VCaP (cell line): ENCODE data around the gene XRCC3.
A peak's percentile ranks its signal among the peaks of the same experiment; 100 is the strongest.

Experiments
- H3K27ac ChIP-seq: fragments of 450-650 bp; 2 replicates; pipeline ENCODE4 v1.5.1; 2017
- CTCF ChIP-seq: fragments of 450-650 bp; conservative IDR thresholded peaks from 2 replicates; pipeline ENCODE4 v1.5.1; 2017; ENCODE audit warnings: mild to moderate bottlenecking, moderate library complexity

XRCC3 gene

GRCh38 chr14:103725001-103725682 lies 9.9 kb upstream of the XRCC3 start:
- TF ChIP-seq CTCF: no peak
- peak overlapping the region; percentile 42; the same call in 1 of the 2 replicates for H3K27ac ChIP-seq

GRCh38 chr14:103724116-103724515 lies 8.9 kb upstream of the XRCC3 start:
- no peak overlapping the region for H3K27ac ChIP-seq
- no peak for TF ChIP-seq CTCF

GRCh38 chr14:103723748-103724081 lies 8.5 kb upstream of the XRCC3 start:
- H3K27ac ChIP-seq: no peak overlapping the region
- no peak for TF ChIP-seq CTCF

- no peak overlapping the region for H3K27ac ChIP-seq
- TF ChIP-seq CTCF: no peak
Measured at GRCh38 chr14:103721334-103722120, 6.3 kb upstream of the XRCC3 start.

- no peak for TF ChIP-seq CTCF
- H3K27ac ChIP-seq: no peak overlapping the region
Measured at GRCh38 chr14:103719751-103720150, 4.5 kb upstream of the XRCC3 start.

- no peak for TF ChIP-seq CTCF
- H3K27ac ChIP-seq: no peak overlapping the region
Measured at GRCh38 chr14:103718572-103718971, 3.3 kb upstream of the XRCC3 start.

- peak overlapping the region; percentile 87; the same call in 1 of the 2 replicates for H3K27ac ChIP-seq
- no peak for TF ChIP-seq CTCF
Measured at GRCh38 chr14:103716899-103717411, 1.7 kb upstream of the XRCC3 start.
